HG02759 (cell line): ENCODE results near the gene PIGK.

Experiments
- ATAC-seq: cut with Tn5 transposase; IDR thresholded peaks from one replicate; pipeline ENCODE4 v1.9.1; 2021; ENCODE audit warnings: mild to moderate bottlenecking, moderate library complexity; ENCODE audit not compliant: unreplicated experiment

PIGK gene

DNA sequence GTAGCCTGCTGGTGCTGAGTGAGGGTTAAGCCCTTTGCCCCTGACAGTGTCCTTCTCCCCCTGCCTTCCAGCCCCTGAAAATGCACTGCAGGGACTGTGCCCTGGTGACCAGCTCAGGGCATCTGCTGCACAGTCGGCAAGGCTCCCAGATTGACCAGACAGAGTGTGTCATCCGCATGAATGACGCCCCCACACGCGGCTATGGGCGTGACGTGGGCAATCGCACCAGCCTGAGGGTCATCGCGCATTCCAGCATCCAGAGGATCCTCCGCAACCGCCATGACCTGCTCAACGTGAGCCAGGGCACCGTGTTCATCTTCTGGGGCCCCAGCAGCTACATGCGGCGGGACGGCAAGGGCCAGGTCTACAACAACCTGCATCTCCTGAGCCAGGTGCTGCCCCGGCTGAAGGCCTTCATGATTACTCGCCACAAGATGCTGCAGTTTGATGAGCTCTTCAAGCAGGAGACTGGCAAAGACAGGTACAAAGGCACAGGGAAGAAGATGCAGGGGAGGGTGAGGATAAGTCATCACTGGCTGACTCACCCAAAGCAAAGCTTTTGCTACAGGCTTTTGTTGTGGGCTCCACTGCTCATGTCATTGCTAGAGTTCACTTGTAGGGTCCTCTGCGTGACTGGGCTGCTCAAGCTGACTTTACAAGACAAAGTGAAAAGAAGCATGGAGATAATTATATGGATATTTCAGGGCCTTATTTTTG is 174.9 kb downstream of the PIGK start:
- ATAC-seq = no peak

DNA sequence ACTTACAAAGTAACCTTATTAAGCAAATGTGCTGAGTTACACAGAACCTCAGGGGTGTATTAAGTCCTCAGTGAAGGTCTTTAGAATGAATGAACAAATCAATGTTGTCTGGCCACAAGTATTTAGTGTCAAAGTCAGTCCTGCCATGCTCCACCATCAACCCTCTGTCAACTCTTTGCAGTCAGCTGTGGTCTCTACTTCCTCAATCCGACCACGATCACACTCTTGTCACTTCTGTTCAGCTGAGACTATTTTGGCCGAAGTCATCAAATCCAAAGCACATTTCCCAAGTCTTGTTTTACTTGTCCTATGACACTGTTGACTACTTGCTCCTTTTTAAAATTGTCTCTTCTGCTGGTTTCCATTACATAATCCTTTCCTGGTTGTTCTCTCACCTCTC is 178.4 kb downstream of the PIGK start:
- ATAC-seq = no peak

DNA sequence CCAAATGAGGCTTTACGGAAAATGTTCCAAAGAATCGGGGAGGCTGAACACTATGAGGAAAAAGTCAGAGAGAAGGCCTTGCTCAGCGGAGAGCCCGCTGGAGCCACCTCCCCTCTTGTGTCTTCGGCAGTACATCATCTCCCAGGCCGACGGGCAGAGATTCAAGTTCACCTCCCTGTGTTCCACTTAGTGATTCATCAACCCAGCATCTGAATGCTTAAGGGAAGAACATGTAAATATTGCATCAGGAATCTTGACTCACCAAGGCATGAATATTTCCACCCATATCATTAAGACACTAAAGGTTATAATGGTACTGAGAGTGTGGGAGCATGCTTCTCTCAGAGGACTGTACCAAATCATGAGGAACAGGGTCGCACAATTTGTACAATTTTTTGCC is 179.5 kb downstream of the PIGK start:
- ATAC-seq = no peak

DNA sequence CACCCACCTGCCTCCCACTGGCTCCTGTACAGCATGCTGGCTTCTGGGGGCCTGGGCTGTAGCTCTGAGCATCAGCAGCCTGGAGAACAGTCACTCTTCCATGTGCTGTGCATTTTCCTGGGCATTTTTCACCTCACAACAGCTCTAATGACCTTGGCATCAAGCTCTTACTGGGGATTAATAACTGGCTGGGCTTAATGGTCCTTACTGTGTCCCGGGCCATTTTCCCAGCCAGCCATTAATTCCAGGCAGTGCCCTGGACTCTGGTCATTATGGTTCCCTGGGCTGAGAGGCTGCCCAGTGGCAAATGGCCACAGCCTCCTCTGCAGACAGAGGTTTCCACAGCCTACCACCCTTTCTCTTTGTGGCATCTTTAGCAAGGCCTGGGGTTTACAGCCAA is 180.1 kb downstream of the PIGK start:
- no peak for ATAC-seq
